ENCODE measurements around the gene GULP1. TPM values are rescaled to one million over a fixed set of nuclear protein-coding genes. Genes with fewer than 3 reads are reported as not detected.

GULP1 gene
- total RNA-seq, 1 experiment from 2014 or later, result 76.0 TPM

DNA sequence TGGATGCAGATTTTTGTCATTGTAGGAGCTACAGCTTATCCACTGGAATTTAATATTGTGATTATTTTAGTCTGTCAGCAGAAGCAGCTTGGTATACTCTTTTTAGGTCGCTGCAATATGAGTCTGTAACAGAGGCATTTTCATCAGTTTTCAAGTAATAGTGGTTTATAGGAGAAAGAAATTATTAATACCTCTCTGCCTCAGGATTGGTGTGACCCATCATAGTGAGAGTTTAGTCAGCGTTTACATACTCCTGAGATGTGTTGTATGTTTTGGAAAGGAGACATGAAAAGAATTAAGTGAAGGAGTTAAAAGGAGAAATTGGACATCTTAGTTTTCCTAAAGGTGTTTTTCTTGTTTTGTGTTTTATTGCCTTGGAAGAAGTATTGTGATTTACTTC is 189.8 kb downstream of the GULP1 start (continued):
- TF ChIP-seq, protein P1, sequence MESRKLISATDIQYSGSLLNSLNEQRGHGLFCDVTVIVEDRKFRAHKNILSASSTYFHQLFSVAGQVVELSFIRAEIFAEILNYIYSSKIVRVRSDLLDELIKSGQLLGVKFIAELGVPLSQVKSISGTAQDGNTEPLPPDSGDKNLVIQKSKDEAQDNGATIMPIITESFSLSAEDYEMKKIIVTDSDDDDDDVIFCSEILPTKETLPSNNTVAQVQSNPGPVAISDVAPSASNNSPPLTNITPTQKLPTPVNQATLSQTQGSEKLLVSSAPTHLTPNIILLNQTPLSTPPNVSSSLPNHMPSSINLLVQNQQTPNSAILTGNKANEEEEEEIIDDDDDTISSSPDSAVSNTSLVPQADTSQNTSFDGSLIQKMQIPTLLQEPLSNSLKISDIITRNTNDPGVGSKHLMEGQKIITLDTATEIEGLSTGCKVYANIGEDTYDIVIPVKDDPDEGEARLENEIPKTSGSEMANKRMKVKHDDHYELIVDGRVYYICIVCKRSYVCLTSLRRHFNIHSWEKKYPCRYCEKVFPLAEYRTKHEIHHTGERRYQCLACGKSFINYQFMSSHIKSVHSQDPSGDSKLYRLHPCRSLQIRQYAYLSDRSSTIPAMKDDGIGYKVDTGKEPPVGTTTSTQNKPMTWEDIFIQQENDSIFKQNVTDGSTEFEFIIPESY (IDR thresholded peaks at IDR 0.05; ENCODE audit: extremely low read depth, insufficient replicate concordance, low read length), result no peak
- TF ChIP-seq EZH2phosphoT487 (IDR thresholded peaks at IDR 0.05; ENCODE audit: borderline replicate concordance), result no peak
- TF ChIP-seq JUND (IDR thresholded peaks at IDR 0.05), result no peak
- TF ChIP-seq POLR2A (IDR thresholded peaks at IDR 0.05; ENCODE audit: borderline replicate concordance, extremely low read depth, insufficient read depth, insufficient read length), result no peak
- TF ChIP-seq, protein P2, sequence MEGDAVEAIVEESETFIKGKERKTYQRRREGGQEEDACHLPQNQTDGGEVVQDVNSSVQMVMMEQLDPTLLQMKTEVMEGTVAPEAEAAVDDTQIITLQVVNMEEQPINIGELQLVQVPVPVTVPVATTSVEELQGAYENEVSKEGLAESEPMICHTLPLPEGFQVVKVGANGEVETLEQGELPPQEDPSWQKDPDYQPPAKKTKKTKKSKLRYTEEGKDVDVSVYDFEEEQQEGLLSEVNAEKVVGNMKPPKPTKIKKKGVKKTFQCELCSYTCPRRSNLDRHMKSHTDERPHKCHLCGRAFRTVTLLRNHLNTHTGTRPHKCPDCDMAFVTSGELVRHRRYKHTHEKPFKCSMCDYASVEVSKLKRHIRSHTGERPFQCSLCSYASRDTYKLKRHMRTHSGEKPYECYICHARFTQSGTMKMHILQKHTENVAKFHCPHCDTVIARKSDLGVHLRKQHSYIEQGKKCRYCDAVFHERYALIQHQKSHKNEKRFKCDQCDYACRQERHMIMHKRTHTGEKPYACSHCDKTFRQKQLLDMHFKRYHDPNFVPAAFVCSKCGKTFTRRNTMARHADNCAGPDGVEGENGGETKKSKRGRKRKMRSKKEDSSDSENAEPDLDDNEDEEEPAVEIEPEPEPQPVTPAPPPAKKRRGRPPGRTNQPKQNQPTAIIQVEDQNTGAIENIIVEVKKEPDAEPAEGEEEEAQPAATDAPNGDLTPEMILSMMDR (IDR thresholded peaks at IDR 0.05 in 2 of 3, conservative IDR thresholded peaks at IDR 0.05 in 1 of 3; ENCODE audit: borderline replicate concordance in 1 of 3, insufficient read depth in 1 of 3, low read depth in 2 of 3, low read length in 2 of 3), result no peak
- no peak for TF ChIP-seq TCF7L2 (IDR thresholded peaks at IDR 0.05; ENCODE audit: borderline replicate concordance, extremely low read depth, insufficient read depth, insufficient read length)
- TF ChIP-seq ZNF274 (IDR thresholded peaks at IDR 0.05; ENCODE audit: low read depth, low read length), result no peak
- TF ChIP-seq ZFX (IDR thresholded peaks at IDR 0.05), result no peak
- TF ChIP-seq CBX3 (IDR thresholded peaks at IDR 0.05; ENCODE audit: low read depth), result no peak
- no peak for TF ChIP-seq SIN3A (IDR thresholded peaks at IDR 0.05; ENCODE audit: low read depth)

DNA sequence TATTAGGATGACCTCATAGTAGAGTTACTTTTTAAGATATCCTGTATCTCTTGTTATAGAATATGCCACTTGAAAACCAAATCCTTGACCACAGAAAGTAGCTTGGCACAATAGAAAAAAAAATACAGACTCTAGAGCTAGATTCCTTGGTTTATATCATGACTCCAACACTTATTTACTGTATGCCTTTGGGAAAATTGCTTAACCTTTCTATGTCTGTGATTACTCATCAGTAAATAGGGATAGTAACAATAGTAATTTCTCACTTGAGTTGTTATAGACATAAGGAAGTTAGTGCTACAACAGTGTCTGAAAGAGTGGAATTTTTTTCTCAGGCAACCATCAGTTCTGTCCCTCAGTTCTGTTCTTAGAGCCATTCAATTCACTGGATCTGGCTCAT is 193.8 kb downstream of the GULP1 start:
- DNase-seq (ENCODE audit: low read depth, low spot score) (no peak), ATAC-seq (no peak)
- Histone ChIP-seq H3K27me3 (ENCODE audit: insufficient read depth, low read length) (no peaks in the 10 kb centered on the region), H4K20me1 (ENCODE audit: insufficient read depth) (no peaks in the 10 kb centered on the region), H3K27ac (ENCODE audit: low read depth, low read length) (no peak overlapping the region), H3K9me2 (ENCODE audit: insufficient read depth) (no peaks in the 10 kb centered on the region), H3K9ac (ENCODE audit: low read length) (no peak overlapping the region), H3K9me3 (ENCODE audit: control insufficient read depth in 1 of 2, insufficient read depth in 1 of 2, low read depth in 1 of 2, low read length in 2 of 2) (no peaks in the 10 kb centered on the region), H3K4me3 (replicated peaks in 1 of 2; ENCODE audit: low read depth in 1 of 2, low read length in 2 of 2) (no peak overlapping the region), H3K79me2 (ENCODE audit: insufficient read depth, low read length) (no peaks in the 10 kb centered on the region), H3K4me2 (ENCODE audit: low read length) (no peak overlapping the region), H3K36me3 (ENCODE audit: control insufficient read depth in 1 of 2, insufficient read depth in 2 of 2, low read length in 2 of 2) (no peaks in the 10 kb centered on the region), H3K4me1 (ENCODE audit: control insufficient read depth in 1 of 2, insufficient read depth in 2 of 2, low read length in 2 of 2) (no peaks in the 10 kb centered on the region), H2AFZ (ENCODE audit: low read depth, low read length, poor library complexity, severe bottlenecking) (no peak overlapping the region)
- ChIA-PET RAD21 (ENCODE audit: low non-redundant PET in 1 of 2, low total read pairs in 2 of 2, uncharacterized antibody in 2 of 2, unreplicated experiment in 2 of 2) (no interaction called here), CTCF (no interaction called here), POLR2A (no interaction called here)
- TF ChIP-seq EGR1 (IDR thresholded peaks at IDR 0.05; ENCODE audit: low read depth) (no peak), SIN3A (IDR thresholded peaks at IDR 0.05; ENCODE audit: low read depth) (no peak), TCF7L2 (IDR thresholded peaks at IDR 0.05; ENCODE audit: borderline replicate concordance, extremely low read depth, insufficient read depth, insufficient read length) (no peak), RAD21 (IDR thresholded peaks at IDR 0.05; ENCODE audit: low read depth) (no peak), SP1 (IDR thresholded peaks at IDR 0.05; ENCODE audit: low read depth) (no peak), EZH2 (IDR thresholded peaks at IDR 0.05) (no peak), ZNF274 (IDR thresholded peaks at IDR 0.05; ENCODE audit: low read depth, low read length) (no peak)
- TF ChIP-seq, protein P3, sequence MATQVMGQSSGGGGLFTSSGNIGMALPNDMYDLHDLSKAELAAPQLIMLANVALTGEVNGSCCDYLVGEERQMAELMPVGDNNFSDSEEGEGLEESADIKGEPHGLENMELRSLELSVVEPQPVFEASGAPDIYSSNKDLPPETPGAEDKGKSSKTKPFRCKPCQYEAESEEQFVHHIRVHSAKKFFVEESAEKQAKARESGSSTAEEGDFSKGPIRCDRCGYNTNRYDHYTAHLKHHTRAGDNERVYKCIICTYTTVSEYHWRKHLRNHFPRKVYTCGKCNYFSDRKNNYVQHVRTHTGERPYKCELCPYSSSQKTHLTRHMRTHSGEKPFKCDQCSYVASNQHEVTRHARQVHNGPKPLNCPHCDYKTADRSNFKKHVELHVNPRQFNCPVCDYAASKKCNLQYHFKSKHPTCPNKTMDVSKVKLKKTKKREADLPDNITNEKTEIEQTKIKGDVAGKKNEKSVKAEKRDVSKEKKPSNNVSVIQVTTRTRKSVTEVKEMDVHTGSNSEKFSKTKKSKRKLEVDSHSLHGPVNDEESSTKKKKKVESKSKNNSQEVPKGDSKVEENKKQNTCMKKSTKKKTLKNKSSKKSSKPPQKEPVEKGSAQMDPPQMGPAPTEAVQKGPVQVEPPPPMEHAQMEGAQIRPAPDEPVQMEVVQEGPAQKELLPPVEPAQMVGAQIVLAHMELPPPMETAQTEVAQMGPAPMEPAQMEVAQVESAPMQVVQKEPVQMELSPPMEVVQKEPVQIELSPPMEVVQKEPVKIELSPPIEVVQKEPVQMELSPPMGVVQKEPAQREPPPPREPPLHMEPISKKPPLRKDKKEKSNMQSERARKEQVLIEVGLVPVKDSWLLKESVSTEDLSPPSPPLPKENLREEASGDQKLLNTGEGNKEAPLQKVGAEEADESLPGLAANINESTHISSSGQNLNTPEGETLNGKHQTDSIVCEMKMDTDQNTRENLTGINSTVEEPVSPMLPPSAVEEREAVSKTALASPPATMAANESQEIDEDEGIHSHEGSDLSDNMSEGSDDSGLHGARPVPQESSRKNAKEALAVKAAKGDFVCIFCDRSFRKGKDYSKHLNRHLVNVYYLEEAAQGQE (IDR thresholded peaks at IDR 0.05; ENCODE audit: low read depth), result no peak
- intact Hi-C loops (cut with micrococcal nuclease), result no loop called here
- no TSS peak for BruUV-seq (replicated peaks)
